Measurements from ENCODE around the gene CTSZ. TPM values are rescaled to one million over a fixed set of nuclear protein-coding genes. Genes with fewer than 3 reads are reported as not detected.
"Not testable (repeated sequence)": the region's sequence is repeated elsewhere in the genome, so short reads cannot be mapped to it uniquely, and the experiment has no call there.

CTSZ gene
- total and polyA plus RNA-seq, 8 donors: 92.2 to 479 (median 109) TPM

- no peak overlapping the region for H3K27ac ChIP-seq
- DNase-seq (no peak), ATAC-seq (no peak)
- no peak overlapping the region for H3K4me3 ChIP-seq
- H3K4me1 ChIP-seq: peaks cover 9 to 25% of the 10 kb centered on the region in 2 donors
- peaks cover 0 to 4% of the 10 kb centered on the region in 2 donors for H3K36me3 ChIP-seq
- intact Hi-C loops (cut with DNase I): no loop called here
- no peaks in the 10 kb centered on the region for H3K9me3 ChIP-seq
- H3K27me3 ChIP-seq: no peaks in the 10 kb centered on the region
- TF ChIP-seq CTCF (IDR thresholded peaks at IDR 0.05): no peak
Observed at GRCh38 chr20:59014680-59015389, 7.8 kb upstream of the CTSZ start.

DNA sequence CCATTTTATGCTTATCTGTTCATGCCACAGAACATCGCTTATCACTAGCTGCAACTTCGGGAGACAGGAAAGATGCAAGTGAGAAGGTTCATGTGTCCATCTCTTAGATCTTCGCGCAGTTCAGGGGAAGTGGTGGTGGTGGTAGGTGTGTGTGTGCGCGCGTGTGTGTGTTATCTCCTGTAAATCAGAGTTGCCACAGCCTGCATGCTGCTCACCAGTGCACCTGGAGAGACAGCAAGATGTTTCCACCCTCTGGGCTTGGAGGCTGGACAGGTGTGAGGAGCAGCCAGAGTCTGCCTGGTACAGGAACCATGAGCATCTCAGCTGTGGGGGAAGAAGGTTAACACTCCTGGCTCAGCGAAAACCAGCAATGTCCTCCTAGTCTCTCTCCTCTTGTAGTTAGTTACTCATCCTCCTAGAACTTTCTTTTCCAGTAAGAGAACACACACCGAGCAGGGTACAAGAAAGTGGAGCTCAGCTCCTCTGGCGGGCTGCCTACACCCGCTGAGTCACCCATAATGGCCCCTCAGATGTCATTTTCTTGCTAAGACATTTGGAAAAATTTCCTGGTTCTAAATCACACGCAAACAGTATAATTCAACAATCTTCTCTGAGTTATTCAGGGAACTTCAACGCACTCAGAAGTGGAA is 7.0 kb upstream of the CTSZ start:
- intact Hi-C loops (cut with DNase I): no loop called here
- H3K4me3 ChIP-seq: no peak overlapping the region
- H3K4me1 ChIP-seq: peaks cover 11 to 33% of the 10 kb centered on the region in 2 donors
- DNase-seq: no peak
- H3K36me3 ChIP-seq: peaks cover 0 to 4% of the 10 kb centered on the region in 2 donors
- no peak overlapping the region for H3K27ac ChIP-seq
- TF ChIP-seq CTCF (IDR thresholded peaks at IDR 0.05): no peak
- ATAC-seq: no peak
- H3K27me3 ChIP-seq: no peaks in the 10 kb centered on the region
- H3K9me3 ChIP-seq: no peaks in the 10 kb centered on the region

DNA sequence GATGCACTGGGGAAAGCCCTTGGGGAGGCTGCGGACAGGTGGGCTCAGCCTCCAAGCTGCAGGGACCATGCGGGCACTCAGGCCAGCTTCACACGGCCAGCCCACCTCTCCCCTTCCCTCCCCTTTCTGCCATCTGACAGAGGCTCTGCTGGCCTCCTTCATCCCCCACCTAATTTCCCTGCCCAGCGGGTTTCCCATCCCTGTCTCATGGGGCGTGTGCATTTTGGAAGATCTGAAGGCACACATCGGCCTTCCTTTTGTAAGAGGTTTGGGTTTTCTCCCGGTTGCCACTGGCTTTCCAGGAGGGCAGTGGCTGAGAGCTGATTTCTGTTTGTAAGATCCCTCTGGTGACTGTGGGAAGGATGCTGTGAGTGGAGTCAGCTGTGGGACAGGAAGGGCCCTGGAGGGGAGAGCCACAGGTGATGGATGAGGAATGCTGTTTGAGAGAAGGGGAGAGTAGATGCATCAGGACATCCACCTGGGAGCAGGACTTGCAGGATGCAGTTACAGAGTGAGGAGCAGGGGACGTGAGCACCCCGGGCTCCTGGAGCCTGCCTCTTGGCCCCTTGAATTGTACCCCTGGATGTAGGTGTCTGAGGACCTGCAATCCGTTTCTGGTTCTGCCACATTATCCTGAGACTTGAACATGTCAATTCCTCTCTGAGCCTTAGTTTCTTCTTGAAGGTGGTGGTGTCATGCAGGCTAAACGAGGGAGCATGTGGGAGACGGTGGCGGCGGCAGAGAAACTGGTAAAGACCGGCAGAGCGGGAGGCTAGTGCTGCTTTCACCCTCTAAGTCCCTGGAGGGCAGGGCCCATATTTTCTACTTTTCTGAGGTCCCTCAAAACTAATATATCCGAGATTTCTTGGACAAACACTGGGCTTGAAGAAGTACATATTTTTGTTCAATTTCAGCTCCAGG is 6.2 kb upstream of the CTSZ start:
- Histone ChIP-seq H3K27me3 (no peaks in the 10 kb centered on the region), H3K4me3 (no peak overlapping the region), H3K27ac (no peak overlapping the region), H3K4me1 (peaks cover 11 to 41% of the 10 kb centered on the region in 2 donors), H3K9me3 (no peaks in the 10 kb centered on the region), H3K36me3 (peaks cover 0 to 4% of the 10 kb centered on the region in 2 donors)
- ATAC-seq (no peak), DNase-seq (no peak)
- TF ChIP-seq CTCF (IDR thresholded peaks at IDR 0.05): no peak
- intact Hi-C loops (cut with DNase I): no loop called here

DNA sequence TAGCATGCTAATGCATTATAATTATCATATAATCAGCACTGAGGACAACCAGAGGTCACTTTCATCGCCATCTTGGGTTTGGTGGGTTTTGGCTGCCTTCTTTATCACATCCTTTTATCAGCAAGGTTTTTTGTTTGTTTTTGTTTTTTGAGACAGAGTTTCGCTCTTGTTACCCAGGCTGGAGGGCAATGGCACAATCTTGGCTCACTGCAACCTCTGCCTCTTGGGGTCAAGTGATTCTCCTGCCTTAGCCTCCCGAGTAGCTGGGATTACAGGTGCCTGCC is 4.8 kb upstream of the CTSZ start:
- DNase-seq; ATAC-seq; H3K36me3 ChIP-seq; intact Hi-C loops (cut with DNase I); H3K27me3 ChIP-seq; H3K27ac ChIP-seq; H3K4me3 ChIP-seq; H3K9me3 ChIP-seq: not testable (repeated sequence)
- peaks cover 11 to 50% of the 10 kb centered on the region in 2 donors for H3K4me1 ChIP-seq

DNA sequence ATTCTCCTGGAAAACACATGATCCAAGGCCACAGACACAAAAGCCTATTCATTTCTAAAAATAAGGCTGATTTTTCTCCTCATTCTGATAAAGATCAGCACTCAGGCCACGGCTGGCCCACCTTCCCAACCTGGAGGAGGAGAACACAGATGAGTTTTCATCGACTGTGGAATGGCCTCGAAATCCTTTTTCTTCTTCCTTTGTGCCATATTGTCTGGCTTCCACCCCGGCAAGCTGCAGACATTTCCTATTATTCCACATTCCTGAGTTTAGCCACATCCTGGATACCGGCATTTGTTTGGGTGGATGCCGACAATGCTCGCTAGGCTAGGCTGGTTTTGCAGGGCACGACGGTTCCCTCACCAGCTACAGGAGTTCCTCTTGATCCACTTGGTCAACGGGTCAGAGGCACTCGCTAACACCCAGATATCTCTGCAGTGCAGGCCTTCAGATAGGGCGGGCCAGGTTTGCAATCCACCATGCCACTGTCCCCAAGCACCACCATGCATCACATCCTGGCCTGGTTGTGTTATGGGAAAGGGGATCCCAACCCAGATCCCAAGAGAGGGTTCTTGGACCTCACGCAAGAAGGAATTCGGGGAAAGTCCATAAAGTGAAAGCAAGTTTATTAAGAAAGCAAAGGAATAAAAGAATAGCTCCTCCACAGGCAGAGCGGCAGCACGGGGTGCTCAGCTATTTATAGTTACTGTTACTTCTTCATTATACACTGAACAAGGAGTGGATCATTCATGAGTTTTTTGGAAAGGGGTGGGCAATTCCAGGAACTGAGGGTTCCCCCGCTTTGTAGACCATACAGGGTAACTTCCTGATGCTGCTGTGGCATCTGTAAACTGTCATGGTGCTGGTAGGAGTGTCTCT is 4.2 kb upstream of the CTSZ start:
- peaks cover 14 to 46% of the 10 kb centered on the region in 2 donors for H3K4me1 ChIP-seq
- no peaks in the 10 kb centered on the region for H3K27me3 ChIP-seq
- ATAC-seq: peak; percentile 4
- TF ChIP-seq CTCF (IDR thresholded peaks at IDR 0.05): no peak
- H3K9me3 ChIP-seq: no peaks in the 10 kb centered on the region
- H3K27ac ChIP-seq: peak overlapping the region; percentile 65 to 67
- H3K36me3 ChIP-seq: no peaks in the 10 kb centered on the region
- intact Hi-C loops (cut with DNase I): no loop called here
- no peak for DNase-seq
- no peak overlapping the region for H3K4me3 ChIP-seq

Data from left lung (tissue), 10 donors.